ENCODE measurements around the gene CLSTN1. TPM values are rescaled to one million over a fixed set of nuclear protein-coding genes. Genes with fewer than 3 reads are reported as not detected.

The CLSTN1 gene
- polyA plus RNA-seq, 3 donors: 5.2 to 25.2 (median 5.3) TPM

DNA sequence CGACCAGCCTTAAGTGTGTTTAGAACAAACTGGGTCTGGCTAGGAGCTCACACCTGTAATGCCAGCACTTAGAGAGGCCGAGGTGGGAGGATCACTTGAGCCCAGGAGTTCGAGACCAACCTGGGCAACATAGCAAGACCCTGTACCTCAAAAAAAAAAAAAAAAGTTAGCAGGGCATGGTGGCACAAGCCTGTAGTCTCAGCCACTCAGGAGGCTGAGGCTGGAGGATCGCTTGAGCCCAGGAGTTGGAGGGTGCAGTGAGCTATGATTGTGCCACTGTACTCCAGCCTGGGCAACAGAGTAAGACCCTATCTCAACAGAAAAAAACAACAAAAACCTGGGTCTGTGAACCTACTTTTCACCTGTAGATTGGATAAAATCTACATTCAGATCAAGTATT lies 117.6 kb downstream of the CLSTN1 start:
- peaks cover 52% of the 10 kb centered on the region for H3K4me1 Mint-ChIP-seq
- H3K36me3 Mint-ChIP-seq: peaks cover 25 to 55% of the 10 kb centered on the region in 2 donors
- Histone ChIP-seq H3K4me3 (replicated peaks in 1 of 3; ENCODE audit: low read depth in 2 of 3, low read length in 3 of 3) (no peak overlapping the region), H3K27me3 (ENCODE audit: control insufficient read depth in 2 of 2, insufficient read depth in 2 of 2, low read length in 2 of 2) (no peaks in the 10 kb centered on the region), H2AFZ (ENCODE audit: insufficient read depth, low read depth, low read length, poor library complexity, severe bottlenecking) (no peak overlapping the region), H3K79me2 (ENCODE audit: insufficient read depth, low read length) (peaks cover 100% of the 10 kb centered on the region), H3K4me2 (replicated peaks; ENCODE audit: extremely low read depth, low read length, poor library complexity, severe bottlenecking) (no peak overlapping the region), H3K36me3 (replicated peaks in 1 of 2; ENCODE audit: control insufficient read depth in 1 of 2, insufficient read depth in 2 of 2, low read length in 2 of 2) (peaks cover 12 to 28% of the 10 kb centered on the region in 2 donors), H4K20me1 (ENCODE audit: insufficient read depth, low read length) (peaks cover 100% of the 10 kb centered on the region), H3K9me3 (replicated peaks in 1 of 2; ENCODE audit: control insufficient read depth in 1 of 2, insufficient read depth in 1 of 2, low read length in 2 of 2) (no peaks in the 10 kb centered on the region), H3K9ac (ENCODE audit: insufficient read depth, low read length, poor library complexity, severe bottlenecking) (no peak overlapping the region), H3K4me1 (ENCODE audit: control insufficient read depth in 1 of 2, insufficient read depth in 2 of 2, low read length in 2 of 2) (peaks cover 45 to 58% of the 10 kb centered on the region in 2 donors), H3K27ac (ENCODE audit: low read depth in 1 of 2, low read length in 2 of 2) (no peak overlapping the region)
- no peak overlapping the region for H3K4me3 Mint-ChIP-seq
- no peak for DNase-seq
- TF ChIP-seq, protein P1, sequence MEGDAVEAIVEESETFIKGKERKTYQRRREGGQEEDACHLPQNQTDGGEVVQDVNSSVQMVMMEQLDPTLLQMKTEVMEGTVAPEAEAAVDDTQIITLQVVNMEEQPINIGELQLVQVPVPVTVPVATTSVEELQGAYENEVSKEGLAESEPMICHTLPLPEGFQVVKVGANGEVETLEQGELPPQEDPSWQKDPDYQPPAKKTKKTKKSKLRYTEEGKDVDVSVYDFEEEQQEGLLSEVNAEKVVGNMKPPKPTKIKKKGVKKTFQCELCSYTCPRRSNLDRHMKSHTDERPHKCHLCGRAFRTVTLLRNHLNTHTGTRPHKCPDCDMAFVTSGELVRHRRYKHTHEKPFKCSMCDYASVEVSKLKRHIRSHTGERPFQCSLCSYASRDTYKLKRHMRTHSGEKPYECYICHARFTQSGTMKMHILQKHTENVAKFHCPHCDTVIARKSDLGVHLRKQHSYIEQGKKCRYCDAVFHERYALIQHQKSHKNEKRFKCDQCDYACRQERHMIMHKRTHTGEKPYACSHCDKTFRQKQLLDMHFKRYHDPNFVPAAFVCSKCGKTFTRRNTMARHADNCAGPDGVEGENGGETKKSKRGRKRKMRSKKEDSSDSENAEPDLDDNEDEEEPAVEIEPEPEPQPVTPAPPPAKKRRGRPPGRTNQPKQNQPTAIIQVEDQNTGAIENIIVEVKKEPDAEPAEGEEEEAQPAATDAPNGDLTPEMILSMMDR (IDR thresholded peaks at IDR 0.05): no peak
- H3K9me3 Mint-ChIP-seq: peaks cover 0 to 3% (median 2%) of the 10 kb centered on the region in 7 donors
- no peak overlapping the region for H3K27ac Mint-ChIP-seq
- intact Hi-C loops (cut with micrococcal nuclease): loop anchor here in 1 of 2 donors (5.0 kb wide), 1 partner anchor 79 kb away; no protein-coding TSS in a partner anchor
- WGBS (ENCODE audit: insufficient coverage): 100% methylated on average over 2 of the region's 4 CpGs
- peaks cover 0 to 3% (median 3%) of the 10 kb centered on the region in 3 donors for H3K27me3 Mint-ChIP-seq (ENCODE audit: low read depth in 3 of 3)

DNA sequence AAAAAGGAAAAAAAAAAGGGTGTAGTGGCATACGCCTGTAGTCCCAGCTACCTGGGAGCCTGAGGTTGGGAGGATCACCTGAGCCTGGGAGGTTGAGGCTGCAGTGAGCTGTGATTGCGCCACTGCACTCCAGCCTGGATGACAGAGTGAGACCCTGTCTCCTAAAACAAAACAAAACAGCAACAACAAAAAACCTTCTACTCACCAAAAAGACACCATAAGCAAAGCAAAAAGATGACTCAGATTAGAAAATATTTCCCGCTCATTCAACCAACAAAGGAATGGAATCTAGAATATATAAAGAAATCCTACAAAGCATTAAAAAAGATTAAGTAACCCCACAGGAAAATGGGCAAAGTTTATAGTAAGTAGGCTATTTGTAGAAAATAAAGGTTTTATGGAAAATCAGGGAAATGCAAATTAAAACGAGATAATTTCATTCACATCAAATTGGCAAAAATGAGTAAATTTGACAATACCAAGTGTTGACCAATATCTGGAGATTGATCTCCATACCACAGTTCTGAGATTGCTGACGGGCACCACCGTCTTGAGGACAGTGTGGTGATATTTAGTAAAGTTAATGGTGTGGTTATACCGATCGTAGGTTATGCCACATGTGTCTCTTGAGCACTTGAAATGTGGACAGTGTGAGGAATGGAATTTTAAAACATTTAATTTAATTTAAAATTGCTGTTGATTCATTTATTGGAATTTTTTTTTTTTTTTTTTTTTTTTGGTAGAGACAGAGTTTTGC lies 118.2 kb downstream of the CLSTN1 start:
- Histone ChIP-seq H3K4me2 (replicated peaks; ENCODE audit: extremely low read depth, low read length, poor library complexity, severe bottlenecking) (no peak overlapping the region), H3K4me3 (replicated peaks in 1 of 3; ENCODE audit: low read depth in 2 of 3, low read length in 3 of 3) (no peak overlapping the region), H3K27ac (ENCODE audit: low read depth in 1 of 2, low read length in 2 of 2) (no peak overlapping the region), H2AFZ (ENCODE audit: insufficient read depth, low read depth, low read length, poor library complexity, severe bottlenecking) (no peak overlapping the region), H4K20me1 (ENCODE audit: insufficient read depth, low read length) (peaks cover 100% of the 10 kb centered on the region), H3K9ac (ENCODE audit: insufficient read depth, low read length, poor library complexity, severe bottlenecking) (no peak overlapping the region), H3K27me3 (ENCODE audit: control insufficient read depth in 2 of 2, insufficient read depth in 2 of 2, low read length in 2 of 2) (no peaks in the 10 kb centered on the region), H3K36me3 (replicated peaks in 1 of 2; ENCODE audit: control insufficient read depth in 1 of 2, insufficient read depth in 2 of 2, low read length in 2 of 2) (peaks cover 14 to 28% of the 10 kb centered on the region in 2 donors), H3K4me1 (ENCODE audit: control insufficient read depth in 1 of 2, insufficient read depth in 2 of 2, low read length in 2 of 2) (peaks cover 45 to 58% of the 10 kb centered on the region in 2 donors), H3K9me3 (replicated peaks in 1 of 2; ENCODE audit: control insufficient read depth in 1 of 2, insufficient read depth in 1 of 2, low read length in 2 of 2) (no peaks in the 10 kb centered on the region), H3K79me2 (ENCODE audit: insufficient read depth, low read length) (peaks cover 100% of the 10 kb centered on the region)
- Mint-ChIP-seq H3K27me3 (ENCODE audit: low read depth in 3 of 3) (peaks cover 0 to 5% (median 3%) of the 10 kb centered on the region in 3 donors), H3K36me3 (peaks cover 27 to 55% of the 10 kb centered on the region in 2 donors), H3K4me3 (peak overlapping the region in 1 of 2 donors; percentile 35), H3K9me3 (peaks cover 0 to 3% (median 2%) of the 10 kb centered on the region in 7 donors), H3K27ac (peak overlapping the region in 3 of 7 donors; percentile 15 to 80 (median 50)), H3K4me1 (peaks cover 59% of the 10 kb centered on the region)
- TF ChIP-seq, protein P1 (IDR thresholded peaks at IDR 0.05): no peak
- DNase-seq: no peak
- no CpG with 5 or more reads among the region's 8 CpGs for WGBS (ENCODE audit: insufficient coverage)
- intact Hi-C loops (cut with micrococcal nuclease): loop anchor here in 1 of 2 donors (5.0 kb wide), 1 partner anchor 78 kb away; no protein-coding TSS in a partner anchor

Measured in CD14-positive monocyte (primary cell).